ENCODE results near the gene BAZ1B. TPM values are rescaled to one million over a fixed set of nuclear protein-coding genes. Genes with fewer than 3 reads are reported as not detected.
"Not testable (repeated sequence)": the region's sequence is repeated elsewhere in the genome, so short reads cannot be mapped to it uniquely, and the experiment has no call there.

The BAZ1B gene
- total and polyA plus RNA-seq, 4 experiments from 2014 or later: 5.8 to 78.6 (median 52.2) TPM

- CTCF ChIA-PET (ENCODE audit: partially characterized antibody): interaction anchor here (1.6 kb wide), 1 partner anchor 38 kb away, joined by 3 read pairs; no protein-coding TSS in a partner anchor
- Mint-ChIP-seq H3K9me3 (no peaks in the 10 kb centered on the region), H3K27me3 (no peaks in the 10 kb centered on the region), H3K4me3 (peak overlapping the region; percentile 89 to 95 (median 92)), H3K4me1 (peaks cover 22 to 43% (median 29%) of the 10 kb centered on the region in 4 donors), H3K27ac (peak overlapping the region; percentile 73 to 96 (median 91)), H3K36me3 (peaks cover 5 to 26% of the 10 kb centered on the region in 2 donors)
- Histone ChIP-seq H3K27me3 (ENCODE audit: insufficient read depth, low read length) (no peaks in the 10 kb centered on the region), H3K4me3 (ENCODE audit: low read length in 2 of 2) (peak overlapping the region; percentile 67 to 99), H3K27ac (ENCODE audit: low read depth, low read length) (peak overlapping the region; percentile 97), H3K36me3 (ENCODE audit: insufficient read depth, low read length) (peaks cover under 1% of the 10 kb centered on the region), H3K4me1 (ENCODE audit: insufficient read depth, low read length) (peaks cover 44% of the 10 kb centered on the region), H3K9me3 (ENCODE audit: control insufficient read depth in 1 of 2, low read length in 2 of 2) (no peaks in the 10 kb centered on the region)
- no peak for DNase-seq
- POLR2A ChIA-PET (ENCODE audit: partially characterized antibody): interaction anchor here (1.0 to 5.3 kb wide), 9 partner anchors 9 to 44 kb away, joined by 3 to 118 read pairs (median 6); partner anchors contain the start of genes BAZ1B and TBL2
- intact Hi-C loops (cut with micrococcal nuclease): loop anchor here (1.0 kb wide), 4 partner anchors 22 to 182 kb away; partner anchors contain the start of genes ABHD11, BAZ1B, BUD23 and DNAJC30
These were observed 34.4 kb upstream of the BAZ1B start for GRCh38 chr7:73556208-73557107.

- no peaks in the 10 kb centered on the region for H3K27me3 ChIP-seq (ENCODE audit: insufficient read depth, low read length)
- DNase-seq: no peak
- Mint-ChIP-seq H3K4me3 (peak overlapping the region; percentile 89 to 95 (median 92)), H3K36me3 (peaks cover 9 to 31% of the 10 kb centered on the region in 2 donors), H3K4me1 (peaks cover 26 to 48% (median 33%) of the 10 kb centered on the region in 4 donors), H3K27ac (peak overlapping the region; percentile 85 to 96 (median 88)), H3K9me3 (no peaks in the 10 kb centered on the region), H3K27me3 (no peaks in the 10 kb centered on the region)
- peak overlapping the region; percentile 97 for H3K27ac ChIP-seq (ENCODE audit: low read depth, low read length)
- no peak overlapping the region for H3K4me3 ChIP-seq (ENCODE audit: low read length in 2 of 2)
- POLR2A ChIA-PET (ENCODE audit: partially characterized antibody): interaction anchor here (0.8 to 5.3 kb wide), 4 partner anchors 22 to 34 kb away, joined by 3 to 118 read pairs (median 24); partner anchors contain the start of genes BAZ1B and TBL2
- peaks cover 7% of the 10 kb centered on the region for H3K36me3 ChIP-seq (ENCODE audit: insufficient read depth, low read length)
- no peaks in the 10 kb centered on the region for H3K9me3 ChIP-seq (ENCODE audit: control insufficient read depth in 1 of 2, low read length in 2 of 2)
- CTCF ChIA-PET (ENCODE audit: partially characterized antibody): interaction anchor here (1.1 to 1.8 kb wide), 2 partner anchors 10 to 33 kb away, joined by 3 to 4 read pairs; no protein-coding TSS in a partner anchor
- intact Hi-C loops (cut with micrococcal nuclease): no loop called here
- peaks cover 44% of the 10 kb centered on the region for H3K4me1 ChIP-seq (ENCODE audit: insufficient read depth, low read length)
These were observed 33.4 kb upstream of the BAZ1B start for GRCh38 chr7:73555411-73555982.

- CTCF ChIA-PET (ENCODE audit: partially characterized antibody); H3K4me3 Mint-ChIP-seq; H3K27me3 ChIP-seq (ENCODE audit: insufficient read depth, low read length); H3K27ac ChIP-seq (ENCODE audit: low read depth, low read length); H3K27ac Mint-ChIP-seq; DNase-seq; POLR2A ChIA-PET (ENCODE audit: partially characterized antibody); H3K9me3 ChIP-seq (ENCODE audit: control insufficient read depth in 1 of 2, low read length in 2 of 2); H3K27me3 Mint-ChIP-seq; intact Hi-C loops (cut with micrococcal nuclease); H3K4me3 ChIP-seq (ENCODE audit: low read length in 2 of 2); H3K9me3 Mint-ChIP-seq: not testable (repeated sequence)
- H3K4me1 Mint-ChIP-seq: peaks cover 20 to 52% (median 37%) of the 10 kb centered on the region in 4 donors
- peaks cover 22 to 43% of the 10 kb centered on the region in 2 donors for H3K36me3 Mint-ChIP-seq
- Histone ChIP-seq H3K36me3 (ENCODE audit: insufficient read depth, low read length) (peaks cover 21% of the 10 kb centered on the region), H3K4me1 (ENCODE audit: insufficient read depth, low read length) (peaks cover 36% of the 10 kb centered on the region)
These were observed 28.0 kb upstream of the BAZ1B start for GRCh38 chr7:73550093-73550492.

- Histone ChIP-seq H3K9me3 (ENCODE audit: control insufficient read depth in 1 of 2, low read length in 2 of 2) (no peaks in the 10 kb centered on the region), H3K4me3 (ENCODE audit: low read length in 2 of 2) (no peak overlapping the region), H3K36me3 (ENCODE audit: insufficient read depth, low read length) (peaks cover 21% of the 10 kb centered on the region), H3K27me3 (ENCODE audit: insufficient read depth, low read length) (no peaks in the 10 kb centered on the region), H3K4me1 (ENCODE audit: insufficient read depth, low read length) (peaks cover 27% of the 10 kb centered on the region), H3K27ac (ENCODE audit: low read depth, low read length) (no peak overlapping the region)
- intact Hi-C loops (cut with micrococcal nuclease): no loop called here
- H3K27ac Mint-ChIP-seq: peak overlapping the region in 4 of 7 donors; percentile 3 to 46 (median 20)
- H3K4me3 Mint-ChIP-seq: no peak overlapping the region
- H3K27me3 Mint-ChIP-seq: no peaks in the 10 kb centered on the region
- CTCF ChIA-PET (ENCODE audit: partially characterized antibody): interaction anchor here (0.6 kb wide), 1 partner anchor 63 kb away, joined by 3 read pairs; no protein-coding TSS in a partner anchor
- H3K4me1 Mint-ChIP-seq: peaks cover 18 to 45% (median 31%) of the 10 kb centered on the region in 4 donors
- POLR2A ChIA-PET (ENCODE audit: partially characterized antibody): no interaction called here
- peaks cover 22 to 46% of the 10 kb centered on the region in 2 donors for H3K36me3 Mint-ChIP-seq
- no peaks in the 10 kb centered on the region for H3K9me3 Mint-ChIP-seq
- DNase-seq: no peak
These were observed 27.1 kb upstream of the BAZ1B start for GRCh38 chr7:73549176-73549575.

- Mint-ChIP-seq H3K36me3 (peaks cover 29 to 54% of the 10 kb centered on the region in 2 donors), H3K27ac (peak overlapping the region in 2 of 7 donors; percentile 42 to 48)
- intact Hi-C loops (cut with micrococcal nuclease): no loop called here
These were observed 25.7 kb upstream of the BAZ1B start for GRCh38 chr7:73547841-73548240.

GRCh38 chr7:73544678-73545077, 22.6 kb upstream of the BAZ1B start:
- Mint-ChIP-seq H3K36me3 (peaks cover 34 to 67% of the 10 kb centered on the region in 2 donors), H3K27ac (no peak overlapping the region)
- intact Hi-C loops (cut with micrococcal nuclease): no loop called here

More at GRCh38 chr7:73547841-73548240, 25.7 kb upstream of the BAZ1B start:
- Histone ChIP-seq H3K36me3 (ENCODE audit: insufficient read depth, low read length) (peaks cover 32% of the 10 kb centered on the region), H3K4me3 (ENCODE audit: low read length in 2 of 2) (no peak overlapping the region), H3K4me1 (ENCODE audit: insufficient read depth, low read length) (peaks cover 20% of the 10 kb centered on the region), H3K27me3 (ENCODE audit: insufficient read depth, low read length) (no peaks in the 10 kb centered on the region), H3K27ac (ENCODE audit: low read depth, low read length) (no peak overlapping the region), H3K9me3 (ENCODE audit: control insufficient read depth in 1 of 2, low read length in 2 of 2) (no peaks in the 10 kb centered on the region)
- no peaks in the 10 kb centered on the region for H3K27me3 Mint-ChIP-seq
- H3K9me3 Mint-ChIP-seq: no peaks in the 10 kb centered on the region
- no peak for DNase-seq
- H3K4me1 Mint-ChIP-seq: peaks cover 16 to 50% (median 28%) of the 10 kb centered on the region in 4 donors
- POLR2A ChIA-PET (ENCODE audit: partially characterized antibody): interaction anchor here (0.7 to 1.2 kb wide), 4 partner anchors 9 to 27 kb away, joined by 3 to 4 read pairs (median 4); no protein-coding TSS in a partner anchor
- H3K4me3 Mint-ChIP-seq: no peak overlapping the region
- CTCF ChIA-PET (ENCODE audit: partially characterized antibody): interaction anchor here (0.6 to 2.3 kb wide), 3 partner anchors 20 to 59 kb away, joined by 3 to 11 read pairs (median 3); partner anchors contain the start of gene BAZ1B

More at GRCh38 chr7:73544678-73545077, 22.6 kb upstream of the BAZ1B start:
- Histone ChIP-seq H3K4me3 (ENCODE audit: low read length in 2 of 2) (no peak overlapping the region), H3K36me3 (ENCODE audit: insufficient read depth, low read length) (peaks cover 44% of the 10 kb centered on the region), H3K27me3 (ENCODE audit: insufficient read depth, low read length) (no peaks in the 10 kb centered on the region), H3K27ac (ENCODE audit: low read depth, low read length) (no peak overlapping the region), H3K4me1 (ENCODE audit: insufficient read depth, low read length) (peaks cover 18% of the 10 kb centered on the region), H3K9me3 (ENCODE audit: control insufficient read depth in 1 of 2, low read length in 2 of 2) (no peaks in the 10 kb centered on the region)
- ChIA-PET POLR2A (ENCODE audit: partially characterized antibody) (interaction anchor here (0.5 kb wide), 1 partner anchor 16 kb away, joined by 3 read pairs; no protein-coding TSS in a partner anchor), CTCF (ENCODE audit: partially characterized antibody) (no interaction called here)
- no peak for DNase-seq
- Mint-ChIP-seq H3K27me3 (no peaks in the 10 kb centered on the region), H3K4me3 (no peak overlapping the region), H3K4me1 (peaks cover 9 to 41% (median 23%) of the 10 kb centered on the region in 4 donors), H3K9me3 (no peaks in the 10 kb centered on the region)
